ENCODE results near the gene GPRIN1.
A peak's percentile ranks its signal among the peaks of the same experiment; 100 is the strongest.

GPRIN1 gene

GRCh38 chr5:176619569-176620332 is 9.8 kb upstream of the GPRIN1 start:
- Histone ChIP-seq H3K27me3 (ENCODE audit: insufficient read depth, low read depth) (no peaks in the 10 kb centered on the region), H2AFZ (ENCODE audit: low read depth) (no peak overlapping the region; the same call in 1 of the 2 replicates), H3K36me3 (ENCODE audit: insufficient read depth) (no peaks in the 10 kb centered on the region), H4K20me1 (ENCODE audit: insufficient read depth) (no peaks in the 10 kb centered on the region), H3K4me3 (IDR thresholded peaks at IDR 0.05; ENCODE audit: insufficient read depth, low read depth, low read length) (no peak overlapping the region), H3K4me1 (ENCODE audit: low read depth, poor library complexity, severe bottlenecking) (peaks cover 4% of the 10 kb centered on the region), H3K79me2 (ENCODE audit: insufficient read depth, low read depth) (no peaks in the 10 kb centered on the region), H3K27ac (no peak overlapping the region), H3K9ac (no peak overlapping the region), H3K4me2 (no peak overlapping the region)
- TF ChIP-seq CTCF (conservative IDR thresholded peaks at IDR 0.05; ENCODE audit: low read depth, low read length): no peak; the same call in 1 of the 2 replicates

GRCh38 chr5:176619203-176619568 is 9.2 kb upstream of the GPRIN1 start:
- peak overlapping the region; percentile 57; the same call in 1 of the 2 replicates for H2AFZ ChIP-seq (ENCODE audit: low read depth)
- H3K79me2 ChIP-seq (ENCODE audit: insufficient read depth, low read depth): no peaks in the 10 kb centered on the region
- 0 out of 2 replicates have a peak, but pooled peaks have one; percentile 50 for TF ChIP-seq CTCF (conservative IDR thresholded peaks at IDR 0.05; ENCODE audit: low read depth, low read length)
- no peaks in the 10 kb centered on the region for H3K36me3 ChIP-seq (ENCODE audit: insufficient read depth)
- H3K27me3 ChIP-seq (ENCODE audit: insufficient read depth, low read depth): no peaks in the 10 kb centered on the region
- H3K4me2 ChIP-seq: peak overlapping the region; percentile 45
- H3K9ac ChIP-seq: no peak overlapping the region
- H3K4me3 ChIP-seq (IDR thresholded peaks at IDR 0.05; ENCODE audit: insufficient read depth, low read depth, low read length): no peak overlapping the region
- no peak overlapping the region for H3K27ac ChIP-seq
- peaks cover 4% of the 10 kb centered on the region for H3K4me1 ChIP-seq (ENCODE audit: low read depth, poor library complexity, severe bottlenecking)
- no peaks in the 10 kb centered on the region for H4K20me1 ChIP-seq (ENCODE audit: insufficient read depth)

- H2AFZ ChIP-seq (ENCODE audit: low read depth): peak overlapping the region; percentile 57; the same call in 1 of the 2 replicates
- H3K27me3 ChIP-seq (ENCODE audit: insufficient read depth, low read depth): no peaks in the 10 kb centered on the region
- H3K4me3 ChIP-seq (IDR thresholded peaks at IDR 0.05; ENCODE audit: insufficient read depth, low read depth, low read length): no peak overlapping the region
- no peaks in the 10 kb centered on the region for H3K36me3 ChIP-seq (ENCODE audit: insufficient read depth)
- H4K20me1 ChIP-seq (ENCODE audit: insufficient read depth): no peaks in the 10 kb centered on the region
- H3K4me1 ChIP-seq (ENCODE audit: low read depth, poor library complexity, severe bottlenecking): peaks cover 4% of the 10 kb centered on the region
- TF ChIP-seq CTCF (conservative IDR thresholded peaks at IDR 0.05; ENCODE audit: low read depth, low read length): no peak
- no peaks in the 10 kb centered on the region for H3K79me2 ChIP-seq (ENCODE audit: insufficient read depth, low read depth)
- H3K4me2 ChIP-seq: peak overlapping the region; percentile 45
- no peak overlapping the region for H3K9ac ChIP-seq
- H3K27ac ChIP-seq: no peak overlapping the region
These were observed 8.8 kb upstream of the GPRIN1 start for GRCh38 chr5:176618783-176619182.

- Histone ChIP-seq H4K20me1 (ENCODE audit: insufficient read depth) (no peaks in the 10 kb centered on the region), H2AFZ (ENCODE audit: low read depth) (no peak overlapping the region), H3K79me2 (ENCODE audit: insufficient read depth, low read depth) (no peaks in the 10 kb centered on the region), H3K4me1 (ENCODE audit: low read depth, poor library complexity, severe bottlenecking) (peaks cover 4% of the 10 kb centered on the region), H3K36me3 (ENCODE audit: insufficient read depth) (no peaks in the 10 kb centered on the region), H3K9ac (no peak overlapping the region), H3K4me3 (IDR thresholded peaks at IDR 0.05; ENCODE audit: insufficient read depth, low read depth, low read length) (no peak overlapping the region), H3K27me3 (ENCODE audit: insufficient read depth, low read depth) (no peaks in the 10 kb centered on the region; the same call in 1 of the 2 replicates), H3K4me2 (no peak overlapping the region), H3K27ac (no peak overlapping the region)
- no peak for TF ChIP-seq CTCF (conservative IDR thresholded peaks at IDR 0.05; ENCODE audit: low read depth, low read length)
These were observed 6.6 kb upstream of the GPRIN1 start for GRCh38 chr5:176616511-176616910.

Measured in KMS-11 (cell line).